OCI-LY3 (cell line): Measurements from ENCODE around the gene SIDT2.

Experiments
- CTCF ChIP-seq: fragments of 200-600, 300-600 bp; sonication (generic); IDR thresholded peaks from 2 replicates; pipeline ENCODE4 v1.5.1; 2014; ENCODE audit warnings: antibody characterized with exemption, low read length, low read depth
- EZH2phosphoT487 ChIP-seq: fragments of 200-600 bp; shearing (Covaris generic); IDR thresholded peaks from 2 replicates; pipeline ENCODE4 v1.6.1; 2018; ENCODE audit warnings: antibody characterized with exemption, mixed run types, low read depth

- no peak for TF ChIP-seq CTCF
- TF ChIP-seq EZH2phosphoT487, result no peak
Measured at GRCh38 chr11:117146521-117146920, 32.0 kb upstream of the SIDT2 start.
